Measurements from ENCODE around the gene TOB2.

The TOB2 gene

GRCh38 chr22:41446639-41447434 lies at the start of gene TOB2:
Gene TOB2, minus strand, starts transcription at chr22:41446801. Its CDS starts 9,456 bp downstream, at chr22:41437345.
- peak; percentile 99 for DNase-seq

- no peak for DNase-seq
Measured at GRCh38 chr22:41491374-41492100, 44.9 kb upstream of the TOB2 start.

- no peak for DNase-seq
Measured at GRCh38 chr22:41488596-41489385, 42.2 kb upstream of the TOB2 start.

- no peak for DNase-seq
Measured at GRCh38 chr22:41488076-41488475, 41.5 kb upstream of the TOB2 start.

- no peak for DNase-seq
Measured at GRCh38 chr22:41487037-41487935, 40.7 kb upstream of the TOB2 start.

- DNase-seq, result no peak
Measured at GRCh38 chr22:41485033-41485432, 38.4 kb upstream of the TOB2 start.

- DNase-seq, result no peak
Measured at GRCh38 chr22:41482319-41482935, 35.8 kb upstream of the TOB2 start.

- DNase-seq, result no peak
Measured at GRCh38 chr22:41481925-41482318, 35.3 kb upstream of the TOB2 start.

GRCh38 chr22:41481131-41481830 lies 34.7 kb upstream of the TOB2 start:
- no peak for DNase-seq

GRCh38 chr22:41480397-41480735 lies 33.8 kb upstream of the TOB2 start:
- no peak for DNase-seq

- DNase-seq, result peak; percentile 54
Measured at GRCh38 chr22:41479671-41480396, 33.2 kb upstream of the TOB2 start.

GRCh38 chr22:41478891-41479521 lies 32.4 kb upstream of the TOB2 start:
- peak; percentile 38 for DNase-seq

GRCh38 chr22:41478473-41478872 lies 31.9 kb upstream of the TOB2 start:
- no peak for DNase-seq

- DNase-seq, result no peak
Measured at GRCh38 chr22:41474872-41475451, 28.4 kb upstream of the TOB2 start.

GRCh38 chr22:41471568-41471967 lies 25.0 kb upstream of the TOB2 start:
- no peak for DNase-seq

- no peak for DNase-seq
Measured at GRCh38 chr22:41470886-41471285, 24.3 kb upstream of the TOB2 start.

- peak; percentile 69 for DNase-seq
Measured at GRCh38 chr22:41469218-41469851, 22.7 kb upstream of the TOB2 start.

- DNase-seq, result peak; percentile 99
Measured at GRCh38 chr22:41468381-41469217, 22.0 kb upstream of the TOB2 start, which contains the start of the genes ACO2 and PHF5A. Gene ACO2, plus strand, starts transcription at chr22:41469117. Its CDS starts 30 bp downstream, at chr22:41469147. Gene PHF5A, minus strand, starts transcription at chr22:41468692. Its CDS starts 39 bp downstream, at chr22:41468653.
